WERI-Rb-1 (cell line): ENCODE measurements around the gene TSC1.

Source experiments
- DNase-seq: peaks from one replicate; pipeline ENCODE4 v3.0.0-alpha.2; 2020
- H3K27ac ChIP-seq: fragments of 250-450 bp; sonication (Bioruptor Pico); 2 replicates; pipeline ENCODE4 v1.5.1; 2020; ENCODE audit warnings: mild to moderate bottlenecking, moderate library complexity
- H3K27me3 ChIP-seq: fragments of 250-450 bp; sonication (Bioruptor Pico); 2 replicates; pipeline ENCODE4 v1.5.1; 2021; ENCODE audit warnings: mild to moderate bottlenecking, low read depth, moderate library complexity; ENCODE audit not compliant: insufficient read depth, severe bottlenecking
- H3K36me3 ChIP-seq: fragments of 250-450 bp; sonication (Bioruptor Pico); 2 replicates; pipeline ENCODE4 v1.5.1; 2020; ENCODE audit warnings: mild to moderate bottlenecking, moderate library complexity
- H3K4me3 ChIP-seq: 2 replicates; pipeline ENCODE4 v1.5.1; 2011; ENCODE audit warnings: low read depth, mild to moderate bottlenecking, control low read depth, low read length
- H3K9me3 ChIP-seq: fragments of 250-450 bp; sonication (Bioruptor Pico); 2 replicates; pipeline ENCODE4 v1.5.1; 2021; ENCODE audit warnings: mild to moderate bottlenecking, moderate library complexity; ENCODE audit not compliant: severe bottlenecking
- CTCF ChIP-seq: IDR thresholded peaks from 2 replicates; pipeline ENCODE4 v1.5.1; 2011; ENCODE audit warnings: low read depth, mild to moderate bottlenecking, control low read depth, inconsistent platforms, low read length

The TSC1 gene

GRCh38 chr9:132877458-132877823, 67.0 kb downstream of the TSC1 start:
- TF ChIP-seq CTCF, result no peak
- peaks cover 9% of the 10 kb centered on the region for H3K27me3 ChIP-seq

GRCh38 chr9:132876849-132877248, 67.6 kb downstream of the TSC1 start:
- DNase-seq, result no peak
- no peak for TF ChIP-seq CTCF
- H3K27ac ChIP-seq, result no peak overlapping the region
- no peaks in the 10 kb centered on the region for H3K9me3 ChIP-seq
- no peak overlapping the region for H3K4me3 ChIP-seq
- H3K27me3 ChIP-seq, result peaks cover 9% of the 10 kb centered on the region
- peaks cover 7% of the 10 kb centered on the region for H3K36me3 ChIP-seq

More at GRCh38 chr9:132877458-132877823, 67.0 kb downstream of the TSC1 start:
- no peaks in the 10 kb centered on the region for H3K9me3 ChIP-seq
- peak overlapping the region; percentile 98 for H3K4me3 ChIP-seq
- no peak overlapping the region for H3K27ac ChIP-seq
- H3K36me3 ChIP-seq, result peaks cover 7% of the 10 kb centered on the region
- DNase-seq, result no peak

- Histone ChIP-seq H3K9me3 (no peaks in the 10 kb centered on the region), H3K27me3 (peaks cover 9% of the 10 kb centered on the region), H3K4me3 (no peak overlapping the region), H3K36me3 (peaks cover 7% of the 10 kb centered on the region), H3K27ac (no peak overlapping the region)
- no peak for TF ChIP-seq CTCF
- no peak for DNase-seq
Observed at GRCh38 chr9:132875159-132875558, 69.3 kb downstream of the TSC1 start.

- Histone ChIP-seq H3K4me3 (no peak overlapping the region), H3K27me3 (peaks cover 9% of the 10 kb centered on the region), H3K27ac (no peak overlapping the region), H3K9me3 (no peaks in the 10 kb centered on the region), H3K36me3 (peaks cover 6% of the 10 kb centered on the region)
- no peak for TF ChIP-seq CTCF
- no peak for DNase-seq
Observed at GRCh38 chr9:132873403-132873802, 71.0 kb downstream of the TSC1 start.

GRCh38 chr9:132869266-132869665, 75.2 kb downstream of the TSC1 start:
- Histone ChIP-seq H3K36me3 (no peaks in the 10 kb centered on the region), H3K27me3 (no peaks in the 10 kb centered on the region), H3K9me3 (no peaks in the 10 kb centered on the region), H3K27ac (no peak overlapping the region), H3K4me3 (no peak overlapping the region)
- DNase-seq, result no peak
- TF ChIP-seq CTCF, result no peak

- no peaks in the 10 kb centered on the region for H3K36me3 ChIP-seq
- no peak for TF ChIP-seq CTCF
Observed at GRCh38 chr9:132866898-132867297, 77.5 kb downstream of the TSC1 start.

More at GRCh38 chr9:132866898-132867297, 77.5 kb downstream of the TSC1 start:
- Histone ChIP-seq H3K27ac (no peak overlapping the region), H3K27me3 (no peaks in the 10 kb centered on the region), H3K4me3 (no peak overlapping the region), H3K9me3 (no peaks in the 10 kb centered on the region)
- DNase-seq, result no peak
